Neural cell (in vitro differentiated cells): ENCODE results near the gene CPT1A. TPM values are rescaled to one million over a fixed set of nuclear protein-coding genes. Genes with fewer than 3 reads are reported as not detected.

Experiments used
- H2AFZ ChIP-seq: fragments of 200-600, 300-800 bp; sonication (generic), shearing (Covaris generic); 2 replicates; pipeline ENCODE4 v1.6.0; 2014; ENCODE audit warnings: low read depth, mild to moderate bottlenecking, antibody characterized with exemption, low read length, moderate library complexity
- H3F3A ChIP-seq: fragments of 200-600 bp; shearing (Covaris generic); 2 replicates; pipeline ENCODE4 v1.6.1; 2016; ENCODE audit warnings: mild to moderate bottlenecking, moderate library complexity, mixed read lengths, antibody characterized with exemption, low read length; ENCODE audit not compliant: insufficient read depth, poor library complexity, severe bottlenecking
- H3K27ac ChIP-seq: fragments of 200-600, 300-800 bp; sonication (generic), shearing (Covaris generic); 2 replicates; pipeline ENCODE4 v1.5.1; 2014; ENCODE audit warnings: mild to moderate bottlenecking, low read length, moderate library complexity
- H3K27me3 ChIP-seq: fragments of 300-800, 200-600 bp; sonication (generic), shearing (Covaris generic); 2 replicates; pipeline ENCODE4 v1.6.0; 2014; ENCODE audit warnings: mild to moderate bottlenecking, low read depth, low read length, moderate library complexity; ENCODE audit not compliant: insufficient read depth
- H3K36me3 ChIP-seq: fragments of 300-800, 200-600 bp; sonication (generic), shearing (Covaris generic); 2 replicates; pipeline ENCODE4 v1.5.1; 2014; ENCODE audit warnings: mild to moderate bottlenecking, antibody characterized with exemption, low read length, moderate library complexity; ENCODE audit not compliant: insufficient read depth
- H3K4me2 ChIP-seq: fragments of 300-800, 200-600 bp; sonication (generic), shearing (Covaris generic); 2 replicates; pipeline ENCODE4 v1.6.0; 2014; ENCODE audit warnings: mild to moderate bottlenecking, low read length
- H3K4me3 ChIP-seq: fragments of 300-800, 200-600 bp; sonication (generic), shearing (Covaris generic); 2 replicates; pipeline ENCODE4 v1.5.1; 2014; ENCODE audit warnings: mild to moderate bottlenecking, low read length, moderate library complexity
- H3K79me2 ChIP-seq: fragments of 200-600 bp; shearing (Covaris generic); replicated peaks from 2 replicates; pipeline ENCODE4 v1.6.0; 2014; ENCODE audit warnings: mild to moderate bottlenecking, low read length, moderate library complexity; ENCODE audit not compliant: insufficient read depth
- H3K9ac ChIP-seq: fragments of 300-800, 200-600 bp; sonication (generic), shearing (Covaris generic); 2 replicates; pipeline ENCODE4 v1.6.1; 2016; ENCODE audit warnings: mild to moderate bottlenecking, low read length, mixed read lengths
- H3K9me2 ChIP-seq: fragments of 200-600 bp; shearing (Covaris generic); 2 replicates; pipeline ENCODE4 v1.6.1; 2016; ENCODE audit warnings: mild to moderate bottlenecking, low read length, mixed read lengths; ENCODE audit not compliant: insufficient read depth
- H3K9me3 ChIP-seq: fragments of 200-600, 300-800 bp; sonication (generic), shearing (Covaris generic); 2 replicates; pipeline ENCODE4 v1.6.1; 2016; ENCODE audit warnings: mild to moderate bottlenecking, mixed run types, low read length, moderate library complexity, mixed read lengths
- H4K20me1 ChIP-seq: fragments of 200-600 bp; shearing (Covaris generic); 2 replicates; pipeline ENCODE4 v1.6.1; 2016; ENCODE audit warnings: mild to moderate bottlenecking, mixed run types; ENCODE audit not compliant: insufficient read depth
- CTCF ChIP-seq: fragments of 450-650 bp; IDR thresholded peaks from 2 replicates; pipeline ENCODE4 v1.5.1; 2014; ENCODE audit warnings: antibody characterized with exemption, mild to moderate bottlenecking, moderate library complexity; ENCODE audit not compliant: poor library complexity, severe bottlenecking
- EP300 ChIP-seq: fragments of 450-650 bp; conservative IDR thresholded peaks from 2 replicates; pipeline ENCODE4 v1.6.1; 2014; ENCODE audit warnings: antibody characterized with exemption, mild to moderate bottlenecking, moderate library complexity; ENCODE audit not compliant: poor library complexity, severe bottlenecking
- EZH2 ChIP-seq: fragments of 200-600, 300-800 bp; shearing (Covaris generic), sonication (generic); IDR thresholded peaks from 2 replicates; pipeline ENCODE4 v1.6.1; 2014; ENCODE audit warnings: antibody characterized with exemption, low read length, borderline replicate concordance, mild to moderate bottlenecking; ENCODE audit not compliant: insufficient read depth, poor library complexity, severe bottlenecking
- MXI1 ChIP-seq: fragments of 450-650 bp; conservative IDR thresholded peaks from 2 replicates; pipeline ENCODE4 v1.6.1; 2014; ENCODE audit warnings: antibody characterized with exemption, mild to moderate bottlenecking; ENCODE audit not compliant: poor library complexity, severe bottlenecking
- POLR2AphosphoS5 ChIP-seq: IDR thresholded peaks from 2 replicates; pipeline ENCODE4 v1.6.1; 2012
- RAD21 ChIP-seq: fragments of 450-650 bp; conservative IDR thresholded peaks from 2 replicates; pipeline ENCODE4 v1.6.1; 2014; ENCODE audit warnings: antibody characterized with exemption, mild to moderate bottlenecking, moderate library complexity
- REST ChIP-seq: IDR thresholded peaks from 2 replicates; pipeline ENCODE4 v1.6.1; 2012; ENCODE audit warnings: borderline replicate concordance
- SMC3 ChIP-seq: fragments of 450-650 bp; conservative IDR thresholded peaks from 2 replicates; pipeline ENCODE4 v1.6.1; 2014; ENCODE audit warnings: antibody characterized with exemption, mild to moderate bottlenecking, moderate library complexity; ENCODE audit not compliant: poor library complexity
- TAF1 ChIP-seq: IDR thresholded peaks from 2 replicates; pipeline ENCODE4 v1.6.1; 2012; ENCODE audit warnings: low read depth
- polyA plus RNA-seq: library from polyadenylated mRNA; depleted of rRNA; stranded (reverse); fragments of >200 nt; gene quantifications from 2 replicates; pipeline ENCODE4 v1.2.3, GENCODE V29; 2014

Gene CPT1A
- polyA plus RNA-seq, 1 donor from 2014 or later, result 0.35 TPM

DNA sequence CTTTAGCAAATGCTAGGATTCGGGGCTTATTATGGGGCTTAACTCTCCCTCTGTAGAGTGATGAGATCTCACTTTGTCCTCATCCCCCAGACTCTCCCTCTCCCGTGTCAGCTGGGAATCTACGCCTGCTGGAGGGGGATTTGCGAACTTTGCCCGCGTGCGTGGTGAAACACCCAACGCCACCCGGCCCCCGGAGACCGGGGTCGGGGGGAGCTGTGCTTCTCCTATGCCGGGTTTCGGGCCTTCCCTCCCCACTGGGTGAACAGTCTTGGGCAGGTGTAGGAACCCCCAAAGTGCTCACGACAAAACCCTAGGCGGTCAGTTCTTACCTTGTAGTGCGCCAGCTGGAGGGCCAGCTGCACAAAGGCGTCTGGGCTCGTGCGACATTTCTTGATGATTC is 68.8 kb downstream of the CPT1A start:
- no peaks in the 10 kb centered on the region for H3K36me3 ChIP-seq

GRCh38 chr11:68770781-68771180 is 70.9 kb downstream of the CPT1A start:
- H3F3A ChIP-seq, result no peaks in the 10 kb centered on the region
- no peak overlapping the region for H3K27ac ChIP-seq
- no peaks in the 10 kb centered on the region for H3K9me3 ChIP-seq
- no peaks in the 10 kb centered on the region for H3K79me2 ChIP-seq
- H3K27me3 ChIP-seq, result no peaks in the 10 kb centered on the region
- H3K4me2 ChIP-seq, result no peak overlapping the region
- H4K20me1 ChIP-seq, result no peaks in the 10 kb centered on the region
- no peaks in the 10 kb centered on the region for H3K36me3 ChIP-seq
- no peak overlapping the region for H2AFZ ChIP-seq
- H3K9ac ChIP-seq, result no peak overlapping the region
- no peaks in the 10 kb centered on the region for H3K9me2 ChIP-seq
- H3K4me3 ChIP-seq, result no peak overlapping the region
- TF ChIP-seq TAF1, result no peak
- no peak for TF ChIP-seq RAD21
- TF ChIP-seq POLR2AphosphoS5, result no peak
- no peak for TF ChIP-seq REST
- TF ChIP-seq MXI1, result no peak
- TF ChIP-seq SMC3, result no peak
- TF ChIP-seq EZH2, result no peak

More for the DNA sequence above, 68.8 kb downstream of the CPT1A start:
- Histone ChIP-seq H3K79me2 (no peaks in the 10 kb centered on the region), H3K9ac (no peak overlapping the region), H2AFZ (no peak overlapping the region), H3K9me3 (no peaks in the 10 kb centered on the region), H3K4me2 (no peak overlapping the region), H3K4me3 (no peak overlapping the region), H3K27me3 (no peaks in the 10 kb centered on the region), H3K27ac (no peak overlapping the region), H3K9me2 (no peaks in the 10 kb centered on the region), H4K20me1 (no peaks in the 10 kb centered on the region), H3F3A (no peaks in the 10 kb centered on the region)
- no peak for TF ChIP-seq EZH2
- no peak for TF ChIP-seq POLR2AphosphoS5
- no peak for TF ChIP-seq MXI1
- no peak for TF ChIP-seq EP300
- TF ChIP-seq SMC3, result no peak
- TF ChIP-seq CTCF, result no peak
- no peak for TF ChIP-seq REST
- no peak for TF ChIP-seq TAF1
- TF ChIP-seq RAD21, result no peak
